ENCODE results near the gene ACBD3.
A peak's percentile ranks its signal among the peaks of the same experiment; 100 is the strongest.

The ACBD3 gene

DNA sequence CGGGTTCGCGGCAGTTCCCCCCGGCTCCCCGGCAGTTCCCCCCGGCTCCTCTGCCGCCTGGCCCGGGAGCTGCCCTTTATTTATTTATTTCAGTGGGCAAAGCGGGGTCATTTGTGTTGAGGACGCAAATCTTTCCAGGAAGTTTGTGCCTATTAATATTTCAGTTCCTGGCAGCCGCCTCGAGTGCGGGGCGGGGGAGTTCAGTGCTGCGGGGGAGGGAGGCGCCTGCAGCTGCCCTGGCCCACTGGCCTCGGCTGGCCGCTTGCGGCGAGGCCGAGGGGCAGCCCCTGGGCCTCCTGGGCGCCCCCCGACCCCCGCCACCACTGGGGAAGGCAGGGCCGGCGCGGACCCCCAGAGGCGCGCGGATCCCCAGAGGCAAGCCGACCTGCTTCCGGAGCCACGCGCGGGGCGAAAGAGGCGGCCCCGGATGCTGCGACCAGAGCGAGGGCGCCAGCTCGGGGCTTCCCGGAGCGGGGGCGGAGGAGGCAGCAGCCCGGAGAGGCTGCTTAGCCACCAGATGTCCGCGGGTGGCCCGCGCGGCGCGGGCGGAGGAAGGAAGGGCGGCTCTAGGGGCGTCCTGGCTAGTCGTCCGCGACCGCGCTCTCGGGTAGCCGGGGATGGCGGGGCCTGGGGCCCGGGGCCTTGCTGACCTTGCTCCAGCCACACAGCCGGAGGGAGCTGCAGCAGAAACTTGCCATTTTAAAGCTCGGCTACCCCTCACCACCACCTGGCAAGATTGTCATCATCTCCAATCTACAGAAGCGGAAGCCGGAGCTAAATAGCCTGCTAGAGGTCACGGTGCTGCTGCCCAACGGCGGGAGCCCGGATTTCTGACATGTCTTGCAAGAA is 76.1 kb downstream of the ACBD3 start:
- Mint-ChIP-seq H3K27me3 (ENCODE audit: low read depth, poor library complexity) (peaks cover 12% of the 10 kb centered on the region), H3K9me3 (no peaks in the 10 kb centered on the region), H3K4me1 (peaks cover 41% of the 10 kb centered on the region), H3K4me3 (peak overlapping the region; percentile 76), H3K27ac (no peak overlapping the region), H3K36me3 (ENCODE audit: low read depth) (no peaks in the 10 kb centered on the region)
- TF ChIP-seq, protein P1, sequence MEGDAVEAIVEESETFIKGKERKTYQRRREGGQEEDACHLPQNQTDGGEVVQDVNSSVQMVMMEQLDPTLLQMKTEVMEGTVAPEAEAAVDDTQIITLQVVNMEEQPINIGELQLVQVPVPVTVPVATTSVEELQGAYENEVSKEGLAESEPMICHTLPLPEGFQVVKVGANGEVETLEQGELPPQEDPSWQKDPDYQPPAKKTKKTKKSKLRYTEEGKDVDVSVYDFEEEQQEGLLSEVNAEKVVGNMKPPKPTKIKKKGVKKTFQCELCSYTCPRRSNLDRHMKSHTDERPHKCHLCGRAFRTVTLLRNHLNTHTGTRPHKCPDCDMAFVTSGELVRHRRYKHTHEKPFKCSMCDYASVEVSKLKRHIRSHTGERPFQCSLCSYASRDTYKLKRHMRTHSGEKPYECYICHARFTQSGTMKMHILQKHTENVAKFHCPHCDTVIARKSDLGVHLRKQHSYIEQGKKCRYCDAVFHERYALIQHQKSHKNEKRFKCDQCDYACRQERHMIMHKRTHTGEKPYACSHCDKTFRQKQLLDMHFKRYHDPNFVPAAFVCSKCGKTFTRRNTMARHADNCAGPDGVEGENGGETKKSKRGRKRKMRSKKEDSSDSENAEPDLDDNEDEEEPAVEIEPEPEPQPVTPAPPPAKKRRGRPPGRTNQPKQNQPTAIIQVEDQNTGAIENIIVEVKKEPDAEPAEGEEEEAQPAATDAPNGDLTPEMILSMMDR (IDR thresholded peaks at IDR 0.05), result no peak
- peak; percentile 79 for DNase-seq

DNA sequence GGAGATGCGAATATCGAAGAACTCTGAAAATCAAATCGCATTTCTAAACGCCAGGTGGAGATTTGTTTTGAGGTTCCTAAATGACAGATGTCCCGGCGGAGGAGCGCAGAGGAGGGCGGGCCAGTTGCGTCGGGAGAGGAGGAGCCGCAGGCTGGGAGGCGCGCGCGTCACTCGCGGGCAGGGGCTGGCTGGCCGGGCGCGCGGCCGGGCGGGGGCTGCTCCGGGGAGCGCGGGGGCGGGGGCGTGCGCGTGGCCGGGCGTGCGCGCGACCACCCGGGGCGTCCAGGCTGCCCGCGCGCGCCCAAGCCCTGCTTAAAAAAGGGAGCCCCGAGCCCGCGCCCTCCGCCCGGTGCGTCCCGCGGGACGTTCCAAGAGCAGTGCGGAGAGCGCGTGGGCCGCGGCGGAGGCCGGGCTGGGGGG is 76.7 kb downstream of the ACBD3 start:
- peak; percentile 88 for DNase-seq
- TF ChIP-seq, protein P1 (IDR thresholded peaks at IDR 0.05), result no peak
- Mint-ChIP-seq H3K4me1 (peaks cover 44% of the 10 kb centered on the region), H3K27ac (peak overlapping the region; percentile 91), H3K9me3 (no peaks in the 10 kb centered on the region), H3K27me3 (ENCODE audit: low read depth, poor library complexity) (peaks cover 14% of the 10 kb centered on the region), H3K4me3 (peak overlapping the region; percentile 93), H3K36me3 (ENCODE audit: low read depth) (no peaks in the 10 kb centered on the region)

DNA sequence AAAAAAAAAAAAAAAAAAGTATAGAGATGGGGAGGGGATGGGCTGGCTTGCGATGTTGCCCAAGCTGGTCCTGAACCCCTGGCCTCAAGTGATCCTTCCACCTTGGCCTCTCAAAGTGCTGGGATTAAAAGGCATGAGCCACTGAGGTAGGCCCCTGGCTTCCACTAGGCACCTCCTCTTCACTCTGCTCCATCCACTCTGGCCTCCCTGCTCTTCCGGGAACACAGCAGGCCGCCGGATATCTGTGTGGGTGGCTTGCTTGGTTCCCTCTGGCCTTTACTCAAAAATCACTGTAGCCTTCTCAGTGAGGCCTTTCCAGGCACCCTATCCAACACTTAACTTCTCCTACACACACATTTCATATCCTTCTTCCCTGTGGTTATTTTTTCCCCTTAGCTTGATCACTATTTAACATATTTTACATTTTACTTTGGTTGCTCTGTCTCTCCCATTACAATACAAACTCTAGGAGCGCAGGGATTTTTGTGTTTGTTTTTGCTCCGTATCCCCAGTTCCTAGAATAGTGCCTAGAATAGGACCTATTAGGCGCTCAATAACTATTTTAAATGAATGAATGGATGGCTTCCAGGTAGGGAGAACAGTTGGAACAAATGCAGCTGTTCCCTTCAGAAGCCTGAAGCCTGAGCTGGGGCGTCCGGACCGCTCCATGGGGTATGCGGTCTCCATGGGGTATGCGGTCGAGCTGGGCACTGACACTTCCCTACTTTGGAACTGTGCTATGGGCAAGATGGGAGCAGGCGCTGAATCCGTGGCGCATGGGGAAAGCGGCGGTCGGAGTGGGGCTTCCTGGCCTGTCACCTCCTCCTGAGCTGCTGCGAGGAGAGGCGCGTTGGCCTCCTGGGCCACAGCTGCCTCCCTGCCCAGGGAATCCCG is 77.4 kb downstream of the ACBD3 start:
- peak overlapping the region; percentile 93 for H3K4me3 Mint-ChIP-seq
- no peaks in the 10 kb centered on the region for H3K36me3 Mint-ChIP-seq (ENCODE audit: low read depth)
- H3K27me3 Mint-ChIP-seq (ENCODE audit: low read depth, poor library complexity), result peaks cover 19% of the 10 kb centered on the region
- peak overlapping the region; percentile 91 for H3K27ac Mint-ChIP-seq
- H3K4me1 Mint-ChIP-seq, result peaks cover 50% of the 10 kb centered on the region
- no peak for DNase-seq
- H3K9me3 Mint-ChIP-seq, result no peaks in the 10 kb centered on the region
- TF ChIP-seq, protein P1 (IDR thresholded peaks at IDR 0.05), result no peak

DNA sequence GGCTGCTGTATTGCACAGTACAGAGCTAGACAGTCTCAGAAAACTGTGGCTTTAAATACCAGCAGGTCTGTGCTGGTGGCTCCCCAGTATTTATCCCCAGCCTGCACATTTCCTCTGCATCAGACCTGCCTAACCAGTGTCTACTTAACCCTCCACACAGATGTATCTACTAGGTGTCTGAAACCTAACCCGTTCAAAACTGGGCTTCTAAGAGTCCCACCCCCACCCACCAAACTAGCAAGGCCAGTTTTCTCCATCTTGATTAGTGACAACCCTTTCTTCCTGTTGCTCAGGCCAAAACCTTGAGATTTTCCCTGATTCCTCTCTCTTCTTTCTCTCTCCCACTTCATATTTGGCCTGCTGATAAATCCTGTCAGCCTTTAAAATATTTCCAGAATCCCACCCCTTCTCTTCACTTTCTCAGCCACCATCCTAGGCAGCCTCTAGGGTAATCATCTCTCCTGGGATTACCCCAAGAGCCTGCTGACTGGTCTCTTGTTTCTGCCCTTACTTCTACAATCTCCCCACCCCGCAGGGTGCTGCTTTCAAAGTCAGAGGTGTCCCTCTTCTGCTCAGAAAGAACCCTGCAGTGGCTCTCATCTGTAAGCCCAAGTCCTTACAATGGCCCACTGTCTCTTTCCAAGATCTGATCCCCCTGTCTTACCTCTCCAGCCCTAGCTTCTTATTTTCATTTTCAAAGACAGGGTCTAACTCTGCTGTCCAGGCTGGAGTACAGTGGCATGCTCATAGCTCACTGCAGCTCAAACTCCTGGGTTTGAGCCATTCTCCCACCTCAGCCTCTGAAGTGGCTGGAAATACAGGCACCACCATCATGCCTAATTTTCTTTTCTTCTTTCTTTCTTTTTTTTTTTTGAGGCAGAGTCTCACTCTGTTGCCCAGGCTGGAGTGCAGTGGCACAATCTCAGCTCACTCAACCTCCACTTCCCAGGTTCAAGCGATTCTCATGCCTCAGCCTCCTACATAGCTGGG is 78.8 kb downstream of the ACBD3 start:
- Mint-ChIP-seq H3K4me1 (peaks cover 50% of the 10 kb centered on the region), H3K4me3 (peak overlapping the region; percentile 37), H3K27me3 (ENCODE audit: low read depth, poor library complexity) (peaks cover 24% of the 10 kb centered on the region), H3K36me3 (ENCODE audit: low read depth) (no peaks in the 10 kb centered on the region), H3K9me3 (no peaks in the 10 kb centered on the region), H3K27ac (no peak overlapping the region)
- TF ChIP-seq, protein P1 (IDR thresholded peaks at IDR 0.05), result no peak
- no peak for DNase-seq

DNA sequence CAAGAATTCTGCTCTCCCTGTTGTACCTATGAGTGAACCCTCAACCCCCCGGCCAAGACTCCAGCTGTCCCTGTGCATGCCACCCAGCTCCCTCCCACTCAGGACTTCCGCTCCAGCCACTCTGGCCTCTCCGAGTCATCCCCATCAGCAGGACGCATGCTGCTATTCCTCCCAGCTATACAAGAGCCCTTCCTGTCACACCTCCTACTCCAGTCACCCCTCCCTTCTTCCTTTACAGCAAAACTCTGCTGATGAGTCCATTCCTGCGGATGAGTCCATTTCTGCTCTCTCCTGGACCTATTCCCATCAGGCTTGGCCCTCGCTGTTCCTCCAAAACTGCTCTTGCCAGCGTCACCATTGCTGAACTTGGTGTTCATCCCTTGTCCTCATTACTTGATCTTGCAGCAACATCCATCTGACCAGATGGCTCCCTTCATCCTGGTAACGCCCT is 81.8 kb downstream of the ACBD3 start:
- Mint-ChIP-seq H3K27ac (no peak overlapping the region), H3K36me3 (ENCODE audit: low read depth) (no peaks in the 10 kb centered on the region), H3K4me3 (no peak overlapping the region), H3K9me3 (no peaks in the 10 kb centered on the region), H3K27me3 (ENCODE audit: low read depth, poor library complexity) (peaks cover 46% of the 10 kb centered on the region), H3K4me1 (peaks cover 40% of the 10 kb centered on the region)
- TF ChIP-seq, protein P1 (IDR thresholded peaks at IDR 0.05), result no peak
- DNase-seq, result no peak
